Tibial nerve (tissue), 4 donors: ENCODE data around the gene ITFG1. TPM values are rescaled to one million over a fixed set of nuclear protein-coding genes. Genes with fewer than 3 reads are reported as not detected.
"Not testable (repeated sequence)": the region's sequence is repeated elsewhere in the genome, so short reads cannot be mapped to it uniquely, and the experiment has no call there.

Experiments
- DNase-seq, 2 donors: peaks; one replicate each; pipeline ENCODE4 v3.0.0-alpha.2; 2019; ENCODE audit warnings: low spot score in 2 of 2
- H3K27ac ChIP-seq, 4 donors: fragments of 200-600 bp; sonication (generic) in 3 of 4; one replicate each; pipeline ENCODE4 v1.5.1; 2017 to 2019; ENCODE audit warnings: mild to moderate bottlenecking in 1 of 4
- H3K27me3 ChIP-seq, 2 donors: fragments of 200-600 bp; sonication (generic) in 1 of 2; one replicate each; pipeline versions ENCODE4 v1.5.1 to v1.6.0; 2017 to 2019
- H3K36me3 ChIP-seq, 3 donors: fragments of 200-600 bp; sonication (generic); one replicate each; pipeline ENCODE4 v1.5.1; 2018 to 2019
- H3K4me1 ChIP-seq, 4 donors: fragments of 200-600 bp; sonication (generic) in 3 of 4; one replicate each; pipeline ENCODE4 v1.5.1; 2017 to 2019
- H3K4me3 ChIP-seq, 4 donors: fragments of 200-600 bp; sonication (generic) in 3 of 4; one replicate each; pipeline ENCODE4 v1.5.1; 2017 to 2019; ENCODE audit warnings: mild to moderate bottlenecking in 1 of 4, moderate library complexity in 1 of 4
- H3K9me3 ChIP-seq, 4 donors: fragments of 200-600 bp; sonication (generic) in 3 of 4; one replicate each; pipeline ENCODE4 v1.5.1; 2017 to 2019
- CTCF ChIP-seq, 5 experiments: fragments of 200-600 bp in 3 of 5; fragments of 450-650 bp in 2 of 5; sonication (generic) in 3 of 5; IDR thresholded peaks; one replicate each; pipeline ENCODE4 v1.5.1; 2016 to 2019; ENCODE audit warnings: antibody characterized with exemption in 5 of 5, mild to moderate bottlenecking in 3 of 5, moderate library complexity in 2 of 5
- EP300 ChIP-seq, 2 donors: sonication (generic); formaldehyde crosslinking; IDR thresholded peaks; one replicate each; pipeline ENCODE4 v1.6.1; 2017; ENCODE audit warnings: antibody characterized with exemption in 2 of 2, mild to moderate bottlenecking in 1 of 2
- POLR2A ChIP-seq, 2 donors: fragments of 450-650 bp; IDR thresholded peaks; one replicate each; pipeline ENCODE4 v1.6.1; 2017; ENCODE audit warnings: antibody characterized with exemption in 2 of 2, mild to moderate bottlenecking in 2 of 2, moderate library complexity in 2 of 2
- WGBS, 2 donors: methylation state at CpG; one replicate each; pipeline ENCODE4 v1.1.5; 2018; 5-methylcytosine and 5-hydroxymethylcytosine counted together
- total RNA-seq, 4 donors: library from RNA; depleted of rRNA; stranded (reverse); fragments of >200 nt; gene quantifications; one replicate each; pipeline ENCODE4 v1.1.0, GENCODE V29; 2016

Gene ITFG1
- total RNA-seq, 4 donors from 2014 or later = 36.6 to 52.1 (median 40.9) TPM

GRCh38 chr16:47139561-47140185, 321.2 kb downstream of the ITFG1 start:
- Histone ChIP-seq H3K4me1 (peaks cover 0 to 29% (median 2%) of the 10 kb centered on the region in 4 donors), H3K9me3 (no peaks in the 10 kb centered on the region), H3K27me3 (peaks cover 0 to 4% of the 10 kb centered on the region in 2 donors), H3K27ac (no peak overlapping the region), H3K36me3 (no peaks in the 10 kb centered on the region), H3K4me3 (no peak overlapping the region)
- no peak for DNase-seq
- 62% methylated on average over 3 of the region's 3 CpGs for WGBS, 2 donors
- no peak for TF ChIP-seq EP300 (IDR thresholded peaks at IDR 0.05)

- not testable (repeated sequence) for H3K4me3 ChIP-seq, H3K36me3 ChIP-seq, H3K27ac ChIP-seq, DNase-seq, H3K9me3 ChIP-seq, H3K27me3 ChIP-seq
- WGBS, 2 donors = 84 to 86% methylated on average over 9 of the region's 9 CpGs
- peaks cover 0 to 16% (median 0%) of the 10 kb centered on the region in 4 donors for H3K4me1 ChIP-seq
Observed at GRCh38 chr16:47137925-47138324, 322.9 kb downstream of the ITFG1 start.

GRCh38 chr16:47136099-47136842, 324.6 kb downstream of the ITFG1 start:
- WGBS, 2 donors = 83 to 86% methylated on average over 8 of the region's 8 CpGs
- Histone ChIP-seq H3K9me3 (no peaks in the 10 kb centered on the region), H3K36me3 (no peaks in the 10 kb centered on the region)

GRCh38 chr16:47134550-47134949, 326.3 kb downstream of the ITFG1 start:
- Histone ChIP-seq H3K9me3 (no peaks in the 10 kb centered on the region), H3K4me1 (no peaks in the 10 kb centered on the region), H3K27me3 (no peaks in the 10 kb centered on the region), H3K27ac (no peak overlapping the region), H3K4me3 (no peak overlapping the region), H3K36me3 (no peaks in the 10 kb centered on the region)
- TF ChIP-seq POLR2A (IDR thresholded peaks at IDR 0.05) = no peak
- TF ChIP-seq CTCF (IDR thresholded peaks at IDR 0.05) = no peak
- no peak for TF ChIP-seq EP300 (IDR thresholded peaks at IDR 0.05)
- WGBS, 2 donors = 75 to 82% methylated on average over 4 of the region's 4 CpGs
- DNase-seq = no peak

More at GRCh38 chr16:47136099-47136842, 324.6 kb downstream of the ITFG1 start:
- no peak overlapping the region for H3K4me3 ChIP-seq
- DNase-seq = no peak
- H3K27me3 ChIP-seq = no peaks in the 10 kb centered on the region
- H3K27ac ChIP-seq = no peak overlapping the region
- no peaks in the 10 kb centered on the region for H3K4me1 ChIP-seq
- TF ChIP-seq POLR2A (IDR thresholded peaks at IDR 0.05) = no peak
- TF ChIP-seq EP300 (IDR thresholded peaks at IDR 0.05) = no peak
- TF ChIP-seq CTCF (IDR thresholded peaks at IDR 0.05) = no peak

- DNase-seq = no peak
- Histone ChIP-seq H3K4me3 (no peak overlapping the region), H3K9me3 (no peaks in the 10 kb centered on the region), H3K27ac (no peak overlapping the region), H3K4me1 (no peaks in the 10 kb centered on the region), H3K27me3 (no peaks in the 10 kb centered on the region), H3K36me3 (no peaks in the 10 kb centered on the region)
- TF ChIP-seq EP300 (IDR thresholded peaks at IDR 0.05) (no peak), POLR2A (IDR thresholded peaks at IDR 0.05) (no peak)
Observed at GRCh38 chr16:47132308-47132707, 328.6 kb downstream of the ITFG1 start.

- H3K4me3 ChIP-seq = no peak overlapping the region
- DNase-seq = no peak
- no peaks in the 10 kb centered on the region for H3K9me3 ChIP-seq
- H3K36me3 ChIP-seq = no peaks in the 10 kb centered on the region
- TF ChIP-seq EP300 (IDR thresholded peaks at IDR 0.05) (no peak), POLR2A (IDR thresholded peaks at IDR 0.05) (no peak), CTCF (IDR thresholded peaks at IDR 0.05) (no peak)
- WGBS, 2 donors = 69 to 73% methylated on average over 7 of the region's 7 CpGs
- H3K4me1 ChIP-seq = no peaks in the 10 kb centered on the region
- no peaks in the 10 kb centered on the region for H3K27me3 ChIP-seq
- H3K27ac ChIP-seq = no peak overlapping the region
Observed at GRCh38 chr16:47129755-47130435, 331.0 kb downstream of the ITFG1 start.
